ENCODE data around the gene UTP11.
A peak's percentile ranks its signal among the peaks of the same experiment; 100 is the strongest.

UTP11 gene

DNA sequence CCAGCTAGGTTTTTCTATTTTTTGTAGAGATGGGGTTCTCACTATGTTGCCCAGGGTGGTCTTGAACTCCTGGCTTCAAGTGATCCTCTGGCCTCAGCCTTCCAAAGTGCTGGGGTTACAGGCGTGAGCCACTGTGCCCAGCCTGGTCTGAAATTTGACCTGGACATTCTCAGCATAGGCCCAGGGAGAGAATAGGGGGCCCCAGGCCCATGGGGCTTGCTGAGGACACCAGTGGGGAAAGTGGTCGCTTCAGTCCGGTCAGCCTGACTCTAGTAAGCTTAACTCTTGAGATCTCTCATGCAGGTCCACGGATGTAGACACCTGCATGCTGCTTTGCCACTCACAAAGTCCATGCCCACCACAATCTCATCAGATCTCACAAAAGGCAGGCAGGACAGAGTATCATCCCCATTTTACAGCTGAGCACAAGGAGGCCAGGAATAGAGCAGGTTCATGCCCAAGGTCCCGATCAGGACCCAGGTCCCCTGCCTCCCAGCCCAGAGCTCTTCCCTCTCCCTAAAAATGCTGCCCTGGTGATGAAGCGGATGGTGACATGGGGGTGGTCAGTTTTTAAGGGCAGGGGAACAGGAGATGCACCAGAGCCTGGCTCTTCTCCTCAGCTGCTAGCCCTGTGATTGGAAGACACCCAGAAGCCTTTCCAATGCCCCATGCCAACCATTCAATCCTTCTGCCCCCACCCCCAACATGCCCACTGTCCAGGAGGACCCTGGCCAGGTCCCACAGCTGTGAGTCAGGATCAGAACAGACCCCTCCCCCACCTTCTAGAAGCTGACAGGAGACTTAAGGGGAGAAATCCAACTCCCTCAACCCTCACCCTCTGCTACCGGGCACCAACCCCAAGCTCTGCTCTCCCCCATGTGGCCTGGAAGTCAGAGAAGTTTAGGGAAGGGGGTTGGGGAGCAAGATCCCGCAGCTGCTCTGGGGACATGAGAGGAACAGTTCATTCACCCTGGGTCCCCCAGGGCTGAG is 9.0 kb upstream of the UTP11 start:
- DNase-seq (ENCODE audit: low spot score): no peak

GRCh38 chr1:38004284-38005108 is 8.0 kb upstream of the UTP11 start:
- no peak for DNase-seq (ENCODE audit: low spot score)

DNA sequence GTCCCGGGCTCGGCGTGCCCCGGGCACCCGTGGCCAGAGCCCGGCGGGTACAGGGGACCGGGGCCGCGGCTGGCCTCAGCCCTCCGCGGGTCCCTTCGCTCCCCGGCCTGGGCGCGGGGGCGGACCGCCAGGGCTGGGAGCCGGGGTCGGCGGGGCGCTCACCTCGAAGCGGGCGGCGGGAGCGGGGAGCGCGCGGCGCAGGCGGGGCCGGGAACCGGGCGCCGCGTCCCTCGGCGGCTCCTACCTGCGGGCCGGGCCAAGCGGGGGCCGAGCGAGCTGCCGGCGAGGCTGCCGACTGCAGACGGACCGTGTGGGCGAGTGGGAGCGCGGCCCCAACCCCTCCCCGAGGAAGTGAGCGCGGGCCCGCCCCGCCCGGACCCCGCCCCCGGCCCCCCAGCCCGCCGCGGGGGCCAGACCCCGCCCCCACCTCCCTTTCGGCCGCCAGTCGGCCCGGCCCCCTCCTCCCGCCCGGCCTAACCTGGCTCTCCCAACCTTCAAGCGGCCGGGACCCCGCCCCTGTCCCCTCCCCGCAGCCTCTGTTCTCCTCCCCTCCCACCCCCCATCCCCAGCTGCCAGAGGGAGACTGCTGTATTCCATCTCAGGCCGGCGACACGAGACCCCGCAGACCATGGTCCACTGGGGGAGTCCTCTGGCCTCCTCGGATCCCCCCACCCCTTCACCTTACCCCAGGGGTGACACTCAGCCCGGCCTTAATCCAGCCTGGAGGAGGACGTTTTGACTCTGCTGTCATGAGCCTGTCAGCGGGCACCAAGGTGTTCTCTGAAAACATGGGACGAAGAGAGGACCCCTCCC is 7.1 kb upstream of the UTP11 start, which contains the start of gene FHL3:
TSS of gene FHL3 (minus strand) at position 320 of the 813 bp plus-strand sequence. CDS start 6,102 bp downstream, outside the sequence.
- DNase-seq (ENCODE audit: low spot score): no peak

GRCh38 chr1:38006008-38006828 is 6.3 kb upstream of the UTP11 start:
- DNase-seq (ENCODE audit: low spot score): no peak

DNA sequence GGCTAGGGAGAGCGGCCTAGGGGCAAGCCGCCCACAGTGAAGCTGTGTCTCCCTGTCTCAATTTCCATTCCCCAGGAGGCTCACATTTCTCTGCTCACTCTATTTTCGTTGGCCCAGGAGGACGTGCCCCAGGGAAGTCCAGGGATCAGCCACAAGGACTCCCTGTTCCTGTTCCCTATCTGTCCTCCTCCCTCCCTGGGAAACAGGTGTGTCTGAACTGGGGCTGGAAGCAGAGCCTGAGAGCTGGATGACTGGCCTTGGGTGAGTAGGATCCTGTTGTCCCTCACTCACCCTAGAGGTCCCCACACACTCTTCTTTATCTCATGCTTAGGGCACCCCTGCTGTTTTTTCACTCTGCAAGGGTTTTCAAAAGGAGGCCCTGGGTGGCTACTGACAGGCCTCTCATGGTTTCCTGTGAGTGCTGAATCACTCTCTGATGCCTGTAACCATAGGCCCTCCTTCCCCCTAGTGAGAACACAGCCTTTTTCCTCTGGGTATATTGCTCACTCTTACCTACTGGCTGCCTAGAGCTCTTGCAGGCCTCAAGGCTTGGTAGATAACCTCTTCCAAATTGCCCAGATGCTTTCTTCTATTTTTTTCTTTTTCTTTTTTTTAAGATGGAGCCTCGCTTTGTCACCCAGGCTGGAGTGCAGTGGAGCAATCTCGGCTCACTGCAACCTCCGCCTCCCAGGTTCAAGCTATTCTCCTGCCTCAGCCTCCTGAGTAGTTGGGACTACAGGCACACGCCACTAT is 3.3 kb upstream of the UTP11 start:
- peak; percentile 54 for DNase-seq (ENCODE audit: low spot score)

DNA sequence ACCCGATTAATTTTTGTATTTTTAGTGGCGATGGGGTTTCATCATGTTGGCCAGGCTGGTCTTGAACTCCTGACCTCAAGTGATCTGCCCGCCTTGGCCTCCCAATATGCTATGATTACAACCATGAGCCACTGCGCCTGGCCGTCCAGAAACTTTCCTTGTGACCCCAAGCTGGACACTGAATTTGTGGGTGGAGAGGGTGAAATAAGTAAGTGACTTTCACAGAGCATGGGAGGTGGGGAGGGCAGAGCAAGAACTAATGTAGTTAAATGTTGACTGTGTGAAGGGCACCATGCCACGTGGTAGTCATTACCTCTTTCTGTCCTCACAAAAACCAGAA is 2.7 kb upstream of the UTP11 start:
- no peak for DNase-seq (ENCODE audit: low spot score)

GRCh38 chr1:38013227-38013622 is 691 bp downstream of the UTP11 start:
- no peak for DNase-seq (ENCODE audit: low spot score)

- DNase-seq (ENCODE audit: low spot score): no peak
Observed at GRCh38 chr1:38014171-38014570, 1.6 kb downstream of the UTP11 start.

- DNase-seq (ENCODE audit: low spot score): no peak
Observed at GRCh38 chr1:38014724-38015424, 2.3 kb downstream of the UTP11 start.

DNA sequence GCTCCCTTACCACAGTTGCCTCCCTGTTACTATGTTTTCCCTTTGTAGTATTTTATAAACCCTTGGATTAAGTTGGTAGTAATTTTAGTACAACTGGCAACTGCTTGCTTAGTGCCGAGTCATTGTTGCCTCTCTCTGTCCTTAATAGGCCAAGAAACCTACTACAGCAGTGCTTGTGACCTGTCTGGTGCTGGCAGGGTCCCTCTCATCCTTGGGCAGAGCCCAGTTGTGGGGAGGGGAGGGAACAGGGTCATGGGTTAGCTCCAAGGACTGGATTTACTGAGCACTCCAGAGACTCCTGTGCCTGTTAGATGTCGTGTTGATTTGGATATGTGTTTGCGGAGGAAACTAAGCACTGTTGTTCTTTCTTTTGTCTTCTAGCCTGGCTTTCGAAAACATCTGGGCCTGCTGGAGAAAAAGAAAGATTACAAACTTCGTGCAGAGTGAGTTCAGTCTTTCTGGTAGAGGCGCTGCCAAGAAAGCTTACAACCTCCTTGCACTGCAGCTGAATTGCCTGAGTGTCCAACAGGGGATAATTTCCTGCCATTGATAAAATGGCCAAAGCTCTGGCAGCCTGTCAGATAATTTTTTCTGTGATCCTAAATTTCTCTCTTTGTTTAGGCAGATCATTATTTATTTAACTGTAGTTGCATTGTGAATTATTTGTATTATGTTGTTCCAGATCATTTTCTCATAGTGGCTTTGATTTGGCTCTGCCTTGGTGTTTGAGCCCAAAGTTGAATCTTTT is 3.6 kb downstream of the UTP11 start:
- no peak for DNase-seq (ENCODE audit: low spot score)

DNA sequence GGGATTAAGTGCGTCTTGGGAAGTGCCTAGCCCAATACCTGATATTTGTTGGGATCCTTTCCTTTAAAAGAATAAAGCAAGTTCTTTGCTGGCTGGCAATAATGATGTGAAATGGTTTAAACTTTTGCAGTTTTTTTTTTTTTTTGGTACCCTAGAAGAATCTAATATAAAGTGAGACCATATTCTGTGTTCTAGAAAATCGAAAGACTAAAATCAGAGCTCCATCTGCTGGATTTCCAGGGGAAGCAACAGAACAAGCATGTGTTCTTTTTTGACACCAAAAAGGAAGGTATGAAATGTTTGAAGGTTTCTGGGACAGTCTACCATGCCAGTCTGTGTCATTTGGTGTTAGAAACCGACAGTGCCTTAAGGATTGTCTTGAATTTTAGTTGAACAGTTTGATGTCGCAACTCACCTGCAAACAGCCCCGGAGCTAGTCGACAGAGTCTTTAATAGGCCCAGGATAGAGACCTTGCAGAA is 6.4 kb downstream of the UTP11 start:
- DNase-seq (ENCODE audit: low spot score): no peak

DNA sequence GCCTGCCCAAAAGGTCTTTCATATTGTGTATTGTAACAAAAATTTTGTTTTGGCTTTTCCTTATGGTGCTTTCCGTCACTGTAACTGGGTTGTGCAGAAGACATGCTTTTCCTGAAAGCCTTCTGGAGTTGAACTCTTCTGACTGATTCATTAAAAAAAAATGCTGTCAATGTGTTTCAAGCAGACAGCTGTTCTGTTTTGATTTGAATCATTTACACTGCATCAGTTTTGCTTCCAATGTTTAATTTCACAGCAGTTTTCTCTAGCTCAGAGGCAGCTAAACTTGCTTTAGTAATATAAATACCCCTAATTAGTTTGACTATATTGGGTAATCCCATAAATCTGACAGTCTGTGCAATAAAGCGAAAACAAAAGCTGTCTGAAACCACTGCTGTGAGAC is 7.9 kb downstream of the UTP11 start:
- no peak for DNase-seq (ENCODE audit: low spot score)

GRCh38 chr1:38021969-38022368 is 9.4 kb downstream of the UTP11 start:
- DNase-seq (ENCODE audit: low spot score): no peak

DNA sequence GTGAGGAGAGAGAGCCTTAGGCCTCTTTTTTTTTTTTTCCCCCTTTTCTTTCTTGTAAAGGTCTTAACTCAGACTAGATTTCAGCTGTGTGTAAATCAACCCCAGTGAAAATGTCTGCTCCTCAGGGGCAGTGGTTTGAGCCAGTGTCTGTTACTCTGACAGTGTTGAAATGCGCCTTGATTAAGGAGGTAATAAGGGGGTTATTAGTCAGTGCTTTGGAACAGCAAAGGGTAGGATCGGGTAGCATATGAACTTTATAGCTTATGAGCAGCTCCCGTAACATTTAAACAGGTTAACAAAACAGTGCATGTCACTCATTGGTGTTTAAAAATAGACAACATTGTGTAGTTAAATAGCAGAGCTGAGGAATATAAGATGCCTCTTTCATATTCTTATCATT is 10.3 kb downstream of the UTP11 start:
- DNase-seq (ENCODE audit: low spot score): no peak

DNA sequence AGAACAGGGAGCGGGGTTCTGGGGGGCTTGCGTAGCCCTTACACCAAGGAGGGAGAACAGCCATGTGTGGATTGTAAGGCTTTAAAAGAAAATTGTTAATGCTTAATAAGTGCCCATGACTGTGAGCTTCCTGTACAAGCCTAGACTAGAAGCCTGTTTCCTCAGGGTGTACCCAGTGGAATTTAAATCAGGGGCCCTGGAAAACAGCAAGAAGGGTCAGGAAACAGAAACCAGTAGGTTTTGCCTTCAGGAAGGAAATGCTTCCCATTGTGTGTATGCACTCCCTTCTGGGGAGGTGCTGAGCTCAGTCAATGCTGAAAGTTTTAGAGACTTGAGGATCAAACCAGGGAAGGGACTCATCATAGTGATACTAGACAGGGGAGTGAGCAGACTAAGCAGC is 12.7 kb downstream of the UTP11 start:
- no peak for DNase-seq (ENCODE audit: low spot score)

- DNase-seq (ENCODE audit: low spot score): no peak
Observed at GRCh38 chr1:38025664-38026063, 13.1 kb downstream of the UTP11 start.

- DNase-seq (ENCODE audit: low spot score): peak; percentile 78
Observed at GRCh38 chr1:38026592-38027200, 14.2 kb downstream of the UTP11 start.

Data from hepatic stellate cell (primary cell).